Psoas muscle (tissue), 8 donors: ENCODE results near the gene GRK3. TPM values are rescaled to one million over a fixed set of nuclear protein-coding genes. Genes with fewer than 3 reads are reported as not detected.

Source experiments
- ATAC-seq, 4 donors: fragments of 200-7000 bp; cut with Tn5 transposase; one replicate each; pipeline ENCODE4 v1.9.1; 2020; ENCODE audit warnings: moderate library complexity in 3 of 4, mild to moderate bottlenecking in 2 of 4
- DNase-seq, 2 donors: peaks; one replicate each; pipeline ENCODE4 v3.0.0-alpha.2; 2020
- H3K27ac ChIP-seq: fragments of 200-600 bp; one replicate; pipeline ENCODE4 v1.8.0; 2022
- H3K27me3 ChIP-seq, 3 donors: fragments of 200-600 bp in 1 of 3; one replicate each; pipeline versions ENCODE4 v1.6.1 to v1.8.0; 2013 to 2022; ENCODE audit warnings: low read length in 2 of 3, mild to moderate bottlenecking in 2 of 3, moderate library complexity in 1 of 3; ENCODE audit not compliant: insufficient read depth in 3 of 3
- H3K36me3 ChIP-seq, 2 donors: fragments of 200-600 bp in 1 of 2; one replicate each; pipeline versions ENCODE4 v1.6.1 to v1.8.0; 2013 to 2022; ENCODE audit warnings: low read depth in 1 of 2, mild to moderate bottlenecking in 1 of 2, moderate library complexity in 1 of 2; ENCODE audit not compliant: insufficient read depth in 1 of 2
- H3K4me1 ChIP-seq: fragments of 200-600 bp; one replicate; pipeline ENCODE4 v1.8.0; 2022
- H3K4me3 ChIP-seq: fragments of 200-600 bp; one replicate; pipeline ENCODE4 v1.8.0; 2022; ENCODE audit warnings: mild to moderate bottlenecking
- H3K9me3 ChIP-seq: fragments of 200-600 bp; one replicate; pipeline ENCODE4 v1.8.0; 2022
- CTCF ChIP-seq: fragments of 200-600 bp; IDR thresholded peaks from one replicate; pipeline ENCODE4 v1.8.0; 2022; ENCODE audit warnings: antibody characterized with exemption
- WGBS, 3 donors: extraction: QIAGEN DNeasy Blood & Tissue Kit; methylation state at CpG; one replicate each; pipeline versions ENCODE4 v1.1.6 to v1.1.7; 2013; 5-methylcytosine and 5-hydroxymethylcytosine counted together
- intact Hi-C, 2 donors: fragments of 100-400 bp; cut with DNase I; formaldehyde crosslinking; loops; one replicate each; pipeline versions ENCODE4 v1.11.0 to v1.14.2; 2022
- polyA plus RNA-seq, 3 donors: library from polyadenylated mRNA; stranded (reverse); fragments of 200-250 nt; gene quantifications; one replicate each; pipeline ENCODE4 v1.2.3, GENCODE V29; 2013
- total RNA-seq, 4 donors: library from RNA; stranded (reverse); fragmentation: NEBNext Ultra II Directional in 2 of 4; extraction: Animal tissue kit (Norgen Biotek cat#: 25700) in 2 of 4; gene quantifications; one replicate each; pipeline versions ENCODE4 v1.2.1 to v1.2.4, GENCODE V29; 2021 to 2023
- donor health status: healthy with polysubstance abuse.
- donor health status: DM: no; HTN: no; CAD: no; lungs with moderate emphysema.
- donor health status: Bipolar disorder and iron deficiency.
- donor health status: healthy.
- donor health status: DM: yes; HTN: yes; CAD: no.
- donor health status: DM: no; HTN: no; CAD: no.
- donor health status: DM: no; HTN: no; CAD: no.
- donor health status: DM: yes; HTN: yes; CAD: no.

GRK3 gene
- total and polyA plus RNA-seq, 7 donors: 0.17 to 2.0 (median 1.3) TPM

- intact Hi-C loops: loop anchor here in 1 of 2 donors (10.0 kb wide), 1 partner anchor 113 kb away; the partner anchor contains the start of gene GRK3
- H3K27me3 ChIP-seq: no peaks in the 10 kb centered on the region
- no peak overlapping the region for H3K27ac ChIP-seq
- H3K36me3 ChIP-seq: no peaks in the 10 kb centered on the region
- no peaks in the 10 kb centered on the region for H3K9me3 ChIP-seq
- no peaks in the 10 kb centered on the region for H3K4me1 ChIP-seq
- no peak for DNase-seq
- H3K4me3 ChIP-seq: no peak overlapping the region
- whole genome bisulfite sequencing, 3 donors: 81 to 89% (median 86%) methylated on average over 4 of the region's 4 CpGs
- no peak for TF ChIP-seq CTCF
- no peak for ATAC-seq
These were observed 113.2 kb downstream of the GRK3 start for GRCh38 chr22:25677631-25678030.

GRCh38 chr22:25680051-25680450 lies 115.6 kb downstream of the GRK3 start:
- Histone ChIP-seq H3K9me3 (no peaks in the 10 kb centered on the region), H3K4me1 (peaks cover 2% of the 10 kb centered on the region), H3K36me3 (no peaks in the 10 kb centered on the region), H3K27ac (no peak overlapping the region), H3K4me3 (no peak overlapping the region), H3K27me3 (no peaks in the 10 kb centered on the region)
- 55 to 66% (median 58%) methylated on average over 2 of the region's 2 CpGs for WGBS, 3 donors
- TF ChIP-seq CTCF: no peak
- ATAC-seq (no peak), DNase-seq (no peak)
- intact Hi-C loops: no loop called here

GRCh38 chr22:25680956-25681355 lies 116.5 kb downstream of the GRK3 start:
- TF ChIP-seq CTCF: no peak
- Histone ChIP-seq H3K36me3 (no peaks in the 10 kb centered on the region), H3K27me3 (no peaks in the 10 kb centered on the region), H3K4me3 (no peak overlapping the region), H3K27ac (no peak overlapping the region), H3K4me1 (peaks cover 7% of the 10 kb centered on the region), H3K9me3 (no peaks in the 10 kb centered on the region)
- WGBS, 3 donors: 54 to 75% (median 54%) methylated on average over 6 of the region's 6 CpGs
- no peak for ATAC-seq
- intact Hi-C loops: no loop called here
- DNase-seq: no peak

- H3K27ac ChIP-seq: no peak overlapping the region
- no peaks in the 10 kb centered on the region for H3K27me3 ChIP-seq
- no peaks in the 10 kb centered on the region for H3K36me3 ChIP-seq
- H3K4me1 ChIP-seq: peaks cover 7% of the 10 kb centered on the region
- H3K9me3 ChIP-seq: no peaks in the 10 kb centered on the region
- 65 to 84% (median 77%) methylated on average over 3 of the region's 3 CpGs for WGBS, 3 donors
- no peak for TF ChIP-seq CTCF
- no peak for ATAC-seq
- H3K4me3 ChIP-seq: peak overlapping the region; percentile 2
- intact Hi-C loops: no loop called here
- no peak for DNase-seq
These were observed 117.6 kb downstream of the GRK3 start for GRCh38 chr22:25682109-25682508.

GRCh38 chr22:25688627-25689026 lies 124.2 kb downstream of the GRK3 start:
- DNase-seq: no peak
- H3K36me3 ChIP-seq: no peaks in the 10 kb centered on the region
- ATAC-seq: no peak
- H3K4me3 ChIP-seq: no peak overlapping the region
- no peak for TF ChIP-seq CTCF
- WGBS, 3 donors: 95 to 98% (median 96%) methylated on average over 5 of the region's 5 CpGs
- peaks cover 24% of the 10 kb centered on the region for H3K4me1 ChIP-seq
- no peak overlapping the region for H3K27ac ChIP-seq
- intact Hi-C loops: no loop called here
- no peaks in the 10 kb centered on the region for H3K9me3 ChIP-seq
- no peaks in the 10 kb centered on the region for H3K27me3 ChIP-seq
